K562 (cell line): ENCODE results near the gene ECM1. TPM values are rescaled to one million over a fixed set of nuclear protein-coding genes. Genes with fewer than 3 reads are reported as not detected.

ENCODE experiments used
- CBX2 ChIP-seq: fragments of 200-600 bp; sonication (generic); IDR thresholded peaks from one replicate; pipeline ENCODE4 v1.6.1; 2012; ENCODE audit warnings: mild to moderate bottlenecking, low read length, inconsistent platforms; ENCODE audit not compliant: insufficient read depth, poor library complexity, severe bottlenecking
- ELF2 ChIP-seq: fragments of 250-450 bp; sonication (Bioruptor Pico); IDR thresholded peaks from 2 replicates; pipeline ENCODE4 v1.5.0; 2021; ENCODE audit warnings: mild to moderate bottlenecking
- IRF1 ChIP-seq: sonication (generic); formaldehyde crosslinking; IDR thresholded peaks from 2 replicates; pipeline ENCODE4 v1.8.0; 2022; ENCODE audit warnings: missing genetic modification reagents, mild to moderate bottlenecking, borderline replicate concordance
- NFYB ChIP-seq: IDR thresholded peaks from 2 replicates; pipeline ENCODE4 v1.6.1; 2011; ENCODE audit warnings: mild to moderate bottlenecking, moderate library complexity; ENCODE audit not compliant: insufficient read length; ENCODE audit errors: extremely low read depth
- NR1H2 ChIP-seq: sonication (generic); formaldehyde crosslinking; IDR thresholded peaks from 2 replicates; pipeline ENCODE4 v1.4.0; 2020; ENCODE audit warnings: mild to moderate bottlenecking, missing genetic modification reagents
- NR2C1 ChIP-seq, 2 experiments: fragments of 450-650 bp; IDR thresholded peaks; 2 replicates each; pipeline ENCODE4 v1.6.1; 2017; ENCODE audit warnings: mild to moderate bottlenecking in 2 of 2, antibody characterized with exemption in 1 of 2, inconsistent platforms in 1 of 2, missing compliant biosample characterization in 1 of 2, missing genetic modification characterization in 1 of 2
- RB1 ChIP-seq: fragments of 450-650 bp; IDR thresholded peaks from 2 replicates; pipeline ENCODE4 v1.6.1; 2017; ENCODE audit warnings: low read depth, mild to moderate bottlenecking
- RBM39 ChIP-seq: fragments of 200-400 bp; formaldehyde crosslinking; optimal IDR thresholded peaks from 2 replicates; pipeline ENCODE3; 2018; ENCODE audit warnings: low read depth, low read length
- SAP30 ChIP-seq: fragments of 200-600 bp; sonication (generic); IDR thresholded peaks from 2 replicates; pipeline ENCODE4 v1.6.1; 2012; ENCODE audit warnings: borderline replicate concordance, low read depth, mild to moderate bottlenecking, moderate library complexity, low read length, control low read depth, inconsistent platforms; ENCODE audit not compliant: insufficient read depth, poor library complexity, severe bottlenecking
- SMARCA5 ChIP-seq: fragments of 450-650 bp; IDR thresholded peaks from 2 replicates; pipeline ENCODE4 v1.6.1; 2016
- SUPT5H ChIP-seq: fragments of 450-650 bp; IDR thresholded peaks from 2 replicates; pipeline ENCODE4 v1.6.1; 2016
- TAF7 ChIP-seq: fragments of 450-650 bp; IDR thresholded peaks from 2 replicates; pipeline ENCODE4 v1.6.1; 2016; ENCODE audit warnings: missing genetic modification characterization, missing compliant biosample characterization
- XRCC5 ChIP-seq: fragments of 200-400 bp; formaldehyde crosslinking; IDR thresholded peaks from 2 replicates; pipeline ENCODE4 v1.6.1; 2017; ENCODE audit warnings: low read depth, mild to moderate bottlenecking, low read length
- ZNF143 ChIP-seq: sonication (generic); formaldehyde crosslinking; IDR thresholded peaks from 2 replicates; pipeline ENCODE4 v1.9.0; 2022; ENCODE audit warnings: mild to moderate bottlenecking, missing genetic modification reagents
- ZNF165 ChIP-seq: fragments of 250-450 bp; sonication (Bioruptor Pico); IDR thresholded peaks from 2 replicates; pipeline ENCODE4 v1.4.0; 2020; ENCODE audit warnings: borderline replicate concordance
- ZNF232 ChIP-seq: sonication (generic); formaldehyde crosslinking; IDR thresholded peaks from 2 replicates; pipeline ENCODE4 v1.8.0; 2022; ENCODE audit warnings: mild to moderate bottlenecking, missing genetic modification reagents
- ZNF3 ChIP-seq: fragments of 250-450 bp; sonication (Bioruptor Pico); IDR thresholded peaks from 2 replicates; pipeline ENCODE4 v1.5.0; 2021; ENCODE audit warnings: mild to moderate bottlenecking, moderate library complexity
- polyA plus RNA-seq, 8 experiments: library from polyadenylated mRNA; depleted of rRNA in 4 of 8; stranded (reverse) in 5 of 8; unstranded in 3 of 8; fragments of >200 nt; fragmentation: Nextera tagmentation in 2 of 8; fragmentation: Illumina TruSeq in 1 of 8; extraction: Ambion mirVana in 2 of 8; extraction: Trizol in 1 of 8; gene quantifications; 2 replicates each; pipeline versions ENCODE4 v1.2.1 to v1.2.3, GENCODE V29; 2011 to 2014; ENCODE audit warnings: inconsistent platforms in 1 of 8, missing spikeins in 1 of 8
- total RNA-seq, 7 experiments: library from RNA; depleted of rRNA in 6 of 7; stranded (reverse); fragments of >200 nt in 6 of 7; fragmentation: Illumina TruSeq in 2 of 7; extraction: Trizol in 2 of 7; gene quantifications; 2 replicates each; pipeline versions ENCODE4 v1.2.1 to v1.2.3, GENCODE V29; 2011 to 2021; ENCODE audit warnings: low replicate concordance in 1 of 7
- TF ChIP-seq, protein P1 (sequence below): fragments of 450-650 bp; IDR thresholded peaks from 2 replicates; pipeline ENCODE4 v1.6.1; 2018; ENCODE audit warnings: mild to moderate bottlenecking, low read depth; ENCODE audit not compliant: partially characterized antibody
- TF ChIP-seq, protein P2 (sequence below), 2 experiments: fragments of 250-450 bp in 1 of 2; fragments of 450-650 bp in 1 of 2; sonication (Bioruptor Pico) in 1 of 2; IDR thresholded peaks; 2 replicates each; pipeline versions ENCODE4 v1.6.1 to v1.8.0; 2016 to 2021; ENCODE audit warnings: mild to moderate bottlenecking in 2 of 2, moderate library complexity in 2 of 2, missing compliant biosample characterization in 1 of 2, missing genetic modification characterization in 1 of 2
- TF ChIP-seq, protein P3 (sequence below), 3 experiments: fragments of 200-800 bp in 1 of 3; sonication (Bioruptor generic) in 1 of 3; sonication (generic) in 1 of 3; formaldehyde crosslinking in 1 of 3; IDR thresholded peaks; 2 replicates each; pipeline versions ENCODE4 v1.6.1 to v1.8.0; 2016 to 2022; ENCODE audit warnings: mild to moderate bottlenecking in 2 of 3, missing compliant biosample characterization in 2 of 3, missing genetic modification characterization in 2 of 3, missing genetic modification reagents in 1 of 3
- TF ChIP-seq, protein P4 (sequence below): fragments of 200-800 bp; sonication (Bioruptor generic); IDR thresholded peaks from 2 replicates; pipeline ENCODE4 v1.6.1; 2017; ENCODE audit warnings: missing genetic modification characterization, missing compliant biosample characterization

The ECM1 gene
- total and polyA plus RNA-seq, 9 of the 15 experiments (the other 6 are each of a cell fraction or from before 2014, with no cell fraction given): 6.6 to 52.2 (median 12.8) TPM

DNA sequence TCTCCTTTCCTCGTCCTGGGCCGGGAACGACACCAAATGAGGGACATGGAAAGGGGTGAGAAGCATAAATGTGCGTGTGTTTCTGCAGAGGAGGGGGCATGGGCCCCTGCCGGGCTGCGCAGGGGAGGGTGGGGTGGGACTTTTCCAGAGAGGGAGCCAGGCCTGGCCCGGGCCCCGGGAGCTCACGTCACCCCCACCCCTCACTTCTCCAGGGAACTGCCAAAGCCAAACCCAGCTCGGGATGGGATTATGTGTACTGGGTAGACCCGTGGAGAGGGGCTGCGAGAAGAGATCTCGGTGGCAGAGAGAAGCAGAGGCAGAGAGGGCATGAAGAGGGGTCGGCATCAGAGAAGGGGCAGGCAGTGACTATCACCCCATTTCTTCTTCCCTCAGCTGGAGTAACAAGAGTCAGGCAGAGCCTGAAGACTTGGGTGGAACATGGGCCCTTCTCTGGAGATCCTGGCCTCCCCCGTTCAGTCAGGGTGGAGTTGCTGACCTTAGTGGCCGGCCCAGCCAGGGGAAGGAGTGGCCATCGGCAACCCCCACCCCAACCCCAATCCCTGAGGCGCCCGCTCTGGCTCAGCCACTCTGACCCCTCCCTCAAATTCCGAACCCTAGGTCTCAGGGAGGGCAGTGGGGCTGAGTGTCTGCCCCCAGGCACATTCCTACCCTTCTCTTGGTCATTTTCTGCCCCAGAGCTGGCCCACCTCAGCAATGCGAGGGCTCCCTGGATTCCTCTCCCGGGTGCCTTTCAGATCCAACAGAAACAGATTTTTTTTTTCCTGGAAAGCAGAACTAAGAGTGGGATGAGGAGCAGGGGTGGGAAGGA is 42.5 kb downstream of the ECM1 start (continued):
- TF ChIP-seq, protein P1, sequence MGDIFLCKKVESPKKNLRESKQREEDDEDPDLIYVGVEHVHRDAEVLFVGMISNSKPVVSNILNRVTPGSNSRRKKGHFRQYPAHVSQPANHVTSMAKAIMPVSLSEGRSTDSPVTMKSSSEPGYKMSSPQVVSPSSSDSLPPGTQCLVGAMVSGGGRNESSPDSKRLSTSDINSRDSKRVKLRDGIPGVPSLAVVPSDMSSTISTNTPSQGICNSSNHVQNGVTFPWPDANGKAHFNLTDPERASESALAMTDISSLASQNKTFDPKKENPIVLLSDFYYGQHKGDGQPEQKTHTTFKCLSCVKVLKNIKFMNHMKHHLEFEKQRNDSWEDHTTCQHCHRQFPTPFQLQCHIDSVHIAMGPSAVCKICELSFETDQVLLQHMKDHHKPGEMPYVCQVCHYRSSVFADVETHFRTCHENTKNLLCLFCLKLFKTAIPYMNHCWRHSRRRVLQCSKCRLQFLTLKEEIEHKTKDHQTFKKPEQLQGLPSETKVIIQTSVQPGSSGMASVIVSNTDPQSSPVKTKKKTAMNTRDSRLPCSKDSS: no peak
- TF ChIP-seq SAP30: peak; percentile 26
- TF ChIP-seq XRCC5: no peak
- no peak for TF ChIP-seq TAF7 (tag)
- TF ChIP-seq, protein P2, sequence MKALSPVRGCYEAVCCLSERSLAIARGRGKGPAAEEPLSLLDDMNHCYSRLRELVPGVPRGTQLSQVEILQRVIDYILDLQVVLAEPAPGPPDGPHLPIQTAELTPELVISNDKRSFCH (CRISPR knock-in tag; IDR thresholded peaks at IDR 0.05): no peak
- TF ChIP-seq, protein P2 (tag; IDR thresholded peaks at IDR 0.05): no peak
- peak; percentile 61 for TF ChIP-seq SUPT5H
- no peak for TF ChIP-seq ZNF3
- TF ChIP-seq ZNF165 (CRISPR knock-in tag): no peak
- TF ChIP-seq ELF2 (CRISPR knock-in tag): no peak
- TF ChIP-seq CBX2: no peak
- TF ChIP-seq NR1H2 (CRISPR knock-in tag): no peak
- TF ChIP-seq, protein P3, sequence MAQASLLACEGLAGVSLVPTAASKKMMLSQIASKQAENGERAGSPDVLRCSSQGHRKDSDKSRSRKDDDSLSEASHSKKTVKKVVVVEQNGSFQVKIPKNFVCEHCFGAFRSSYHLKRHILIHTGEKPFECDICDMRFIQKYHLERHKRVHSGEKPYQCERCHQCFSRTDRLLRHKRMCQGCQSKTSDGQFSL (CRISPR knock-in tag; IDR thresholded peaks at IDR 0.05): no peak; the same call in 1 of the 2 replicates
- TF ChIP-seq, protein P3 (tag; IDR thresholded peaks at IDR 0.05): no peak
- TF ChIP-seq, protein P4, sequence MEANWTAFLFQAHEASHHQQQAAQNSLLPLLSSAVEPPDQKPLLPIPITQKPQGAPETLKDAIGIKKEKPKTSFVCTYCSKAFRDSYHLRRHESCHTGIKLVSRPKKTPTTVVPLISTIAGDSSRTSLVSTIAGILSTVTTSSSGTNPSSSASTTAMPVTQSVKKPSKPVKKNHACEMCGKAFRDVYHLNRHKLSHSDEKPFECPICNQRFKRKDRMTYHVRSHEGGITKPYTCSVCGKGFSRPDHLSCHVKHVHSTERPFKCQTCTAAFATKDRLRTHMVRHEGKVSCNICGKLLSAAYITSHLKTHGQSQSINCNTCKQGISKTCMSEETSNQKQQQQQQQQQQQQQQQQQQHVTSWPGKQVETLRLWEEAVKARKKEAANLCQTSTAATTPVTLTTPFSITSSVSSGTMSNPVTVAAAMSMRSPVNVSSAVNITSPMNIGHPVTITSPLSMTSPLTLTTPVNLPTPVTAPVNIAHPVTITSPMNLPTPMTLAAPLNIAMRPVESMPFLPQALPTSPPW: 0 out of 2 replicates have a peak, but pooled peaks have one; percentile 12
- TF ChIP-seq ZNF143 (CRISPR knock-in tag): no peak
- TF ChIP-seq NFYB: no peak
- no peak for TF ChIP-seq NR2C1 (IDR thresholded peaks at IDR 0.05)
- TF ChIP-seq NR2C1 (tag; IDR thresholded peaks at IDR 0.05): no peak
- no peak for TF ChIP-seq RBM39
- TF ChIP-seq ZNF232: no peak
- no peak for TF ChIP-seq IRF1 (CRISPR knock-in tag)
- TF ChIP-seq SMARCA5: no peak
- TF ChIP-seq RB1: no peak
